ENCODE measurements around the gene SAG. TPM values are rescaled to one million over a fixed set of nuclear protein-coding genes. Genes with fewer than 3 reads are reported as not detected.

Gene SAG
- total RNA-seq, 1 experiment from 2014 or later, result not detected

GRCh38 chr2:233297076-233297475, 10.5 kb upstream of the SAG start:
- no peaks in the 10 kb centered on the region for H3K9me3 ChIP-seq (ENCODE audit: control insufficient read depth, insufficient read depth, low read depth, low read length)
- TF ChIP-seq REST (IDR thresholded peaks at IDR 0.05; ENCODE audit: insufficient read depth in 1 of 2, low read depth in 2 of 2, low read length in 1 of 2), result no peak
- no peak for ATAC-seq
- H3K36me3 ChIP-seq (ENCODE audit: control insufficient read depth, insufficient read depth, low read length), result peaks cover 9% of the 10 kb centered on the region
- no peaks in the 10 kb centered on the region; the same call in 1 of the 2 replicates for H3K4me1 ChIP-seq (ENCODE audit: control insufficient read depth, insufficient read depth, low read length)
- BruUV-seq (replicated peaks), result no TSS peak
- ChIA-PET POLR2A (interaction anchor here (0.7 kb wide), 1 partner anchor 208 kb away, joined by 16 read pairs; no protein-coding TSS in a partner anchor), CTCF (no interaction called here)
- H3K27me3 ChIP-seq (ENCODE audit: control insufficient read depth, insufficient read depth, low read length), result no peaks in the 10 kb centered on the region
- in situ Hi-C loops (cut with HindIII; ENCODE audit: low pct_unique_long_range_greater_than_20kb, low sequenced_read_pairs) (no loop called here), intact Hi-C loops (cut with micrococcal nuclease; ENCODE audit: unreplicated experiment) (no loop called here)
- no peak for DNase-seq (ENCODE audit: low read depth, low spot score)
- no peak overlapping the region for H3K27ac ChIP-seq (ENCODE audit: low read length)
- no peak overlapping the region for H3K4me3 ChIP-seq (ENCODE audit: low read depth in 2 of 2, low read length in 2 of 2)

GRCh38 chr2:233300401-233300800, 7.2 kb upstream of the SAG start:
- in situ Hi-C loops (cut with HindIII; ENCODE audit: low pct_unique_long_range_greater_than_20kb, low sequenced_read_pairs) (no loop called here), intact Hi-C loops (cut with micrococcal nuclease; ENCODE audit: unreplicated experiment) (no loop called here)
- no peak for ATAC-seq
- DNase-seq (ENCODE audit: low read depth, low spot score), result no peak
- no peaks in the 10 kb centered on the region for H3K9me3 ChIP-seq (ENCODE audit: control insufficient read depth, insufficient read depth, low read depth, low read length)
- ChIA-PET CTCF (no interaction called here), POLR2A (interaction anchor here (0.6 kb wide), 1 partner anchor 130 kb away, joined by 3 read pairs; no protein-coding TSS in a partner anchor)
- H3K36me3 ChIP-seq (ENCODE audit: control insufficient read depth, insufficient read depth, low read length), result peaks cover 2% of the 10 kb centered on the region
- no peak overlapping the region for H3K4me3 ChIP-seq (ENCODE audit: low read depth in 2 of 2, low read length in 2 of 2)
- no peak overlapping the region for H3K27ac ChIP-seq (ENCODE audit: low read length)
- TF ChIP-seq REST (IDR thresholded peaks at IDR 0.05; ENCODE audit: insufficient read depth in 1 of 2, low read depth in 2 of 2, low read length in 1 of 2) (no peak), CTCF (IDR thresholded peaks at IDR 0.05) (no peak), SIN3A (IDR thresholded peaks at IDR 0.05; ENCODE audit: borderline replicate concordance, insufficient read depth, low read depth, low read length) (no peak), TCF7L2 (IDR thresholded peaks at IDR 0.05; ENCODE audit: low read depth, low read length) (no peak), POLR2AphosphoS5 (IDR thresholded peaks at IDR 0.05; ENCODE audit: low read depth, low read length) (no peak)
- BruUV-seq (replicated peaks), result no TSS peak
- H3K27me3 ChIP-seq (ENCODE audit: control insufficient read depth, insufficient read depth, low read length), result no peaks in the 10 kb centered on the region
- no peaks in the 10 kb centered on the region; the same call in 1 of the 2 replicates for H3K4me1 ChIP-seq (ENCODE audit: control insufficient read depth, insufficient read depth, low read length)

Data from Panc1 (cell line).